Heart left ventricle (tissue), 16 donors: Measurements from ENCODE around the gene CHRNE. TPM values are rescaled to one million over a fixed set of nuclear protein-coding genes. Genes with fewer than 3 reads are reported as not detected.

Source experiments
- ATAC-seq, 4 donors: fragments of 200-7000 bp; cut with Tn5 transposase; one replicate each; pipeline ENCODE4 v1.9.1; 2020 to 2022; ENCODE audit warnings: moderate library complexity in 4 of 4, mild to moderate bottlenecking in 3 of 4, moderate number of reproducible peaks in 1 of 4
- DNase-seq, 5 donors: peaks; one replicate each; pipeline ENCODE4 v3.0.0-alpha.2; 2020
- H3K27ac ChIP-seq, 12 donors: fragments of 200-600 bp; sonication (generic) in 4 of 12; one replicate each; pipeline versions ENCODE4 v1.5.0 to v1.8.0; 2016 to 2022; ENCODE audit warnings: mild to moderate bottlenecking in 2 of 12
- H3K27me3 ChIP-seq, 9 donors: fragments of 200-600 bp; sonication (generic) in 2 of 9; one replicate each; pipeline versions ENCODE4 v1.5.1 to v1.8.0; 2016 to 2022; ENCODE audit warnings: mild to moderate bottlenecking in 3 of 9
- H3K36me3 ChIP-seq, 9 donors: fragments of 200-600 bp; sonication (generic) in 2 of 9; one replicate each; pipeline versions ENCODE4 v1.5.0 to v1.8.0; 2018 to 2022; ENCODE audit warnings: mild to moderate bottlenecking in 2 of 9
- H3K4me1 ChIP-seq, 12 donors: fragments of 200-600 bp; sonication (generic) in 4 of 12; one replicate each; pipeline versions ENCODE4 v1.5.0 to v1.8.0; 2016 to 2022; ENCODE audit warnings: mild to moderate bottlenecking in 3 of 12
- H3K4me3 ChIP-seq, 12 donors: fragments of 200-600 bp; sonication (generic) in 4 of 12; one replicate each; pipeline versions ENCODE4 v1.5.0 to v1.8.0; 2017 to 2022; ENCODE audit warnings: mild to moderate bottlenecking in 9 of 12, moderate library complexity in 4 of 12
- H3K9me3 ChIP-seq, 12 donors: fragments of 200-600 bp; sonication (generic) in 4 of 12; one replicate each; pipeline versions ENCODE4 v1.5.0 to v1.8.0; 2016 to 2022; ENCODE audit warnings: mild to moderate bottlenecking in 1 of 12
- POLR2A ChIP-seq, 2 donors: fragments of 450-650 bp; IDR thresholded peaks; one replicate each; pipeline ENCODE4 v1.6.1; 2017; ENCODE audit warnings: antibody characterized with exemption in 2 of 2, mild to moderate bottlenecking in 2 of 2, moderate library complexity in 2 of 2
- WGBS, 4 donors: extraction: QIAGEN DNeasy Blood & Tissue Kit in 2 of 4; methylation state at CpG; one replicate each; pipeline versions ENCODE4 v1.1.5 to v1.1.7; 2013 to 2018; 5-methylcytosine and 5-hydroxymethylcytosine counted together
- intact Hi-C, 10 donors: fragments of 100-400 bp; cut with DNase I; formaldehyde crosslinking; loops; one replicate each; pipeline versions ENCODE4 v1.11.1 to v1.14.2; 2022
- polyA plus RNA-seq, 2 donors: library from polyadenylated mRNA; stranded (reverse); fragments of 200-250 nt; gene quantifications; one replicate each; pipeline ENCODE4 v1.2.3, GENCODE V29; 2013
- total RNA-seq, 9 donors: library from RNA; depleted of rRNA in 2 of 9; stranded (reverse); fragments of >200 nt in 2 of 9; fragmentation: NEBNext Ultra II Directional in 3 of 9; extraction: Animal tissue kit (Norgen Biotek cat#: 25700) in 3 of 9; gene quantifications; one replicate each; pipeline versions ENCODE4 v1.1.0 to v1.2.4, GENCODE V29; 2016 to 2023
- TF ChIP-seq, protein P1 (sequence below), 12 donors: fragments of 200-600 bp; sonication (generic) in 4 of 12; IDR thresholded peaks; one replicate each; pipeline versions ENCODE4 v1.5.0 to v1.8.0; 2018 to 2022; ENCODE audit warnings: antibody characterized with exemption in 12 of 12, mild to moderate bottlenecking in 5 of 12
- donor health status: ischemic (EF 13 %, LVEDD 7.1; RV severe dilation, severe dysfunction).
- donor health status: healthy with polysubstance abuse.
- donor health status: DM: no; HTN: yes; CAD: no.
- donor health status: DM: no; HTN: no; CAD: no.
- donor health status: ischemic (EF 25% LVEDD 6.9; RV normal size, moderate dysfunction).
- donor health status: ischemic (EF 25% LVEDD 5.7; RV mildly dilated, moderate dysfunction).
- donor health status: healthy.
- donor health status: DM: yes; HTN: yes; CAD: no.
- donor health status: ischemic (EF 35%, LVEDD 5.7; RV mildly dilated, moderate dysfunction).
- donor health status: nonischemic (EF 11% LVEDD 7.7; RV severe dilation, severe dysfunction).
- donor health status: DM: yes; HTN: yes; CAD: no.
- donor health status: PGD.
- donor health status: ischemic (EF 29% LVEDD 5.4; RV normal size, mild dysfunction).
- donor health status: nonischemic (EF 23%, LVEDD 6.1; RV moderate dilation, normal function).

The CHRNE gene
- total and polyA plus RNA-seq, 11 donors: 0.23 to 1.4 (median 0.48) TPM

DNA sequence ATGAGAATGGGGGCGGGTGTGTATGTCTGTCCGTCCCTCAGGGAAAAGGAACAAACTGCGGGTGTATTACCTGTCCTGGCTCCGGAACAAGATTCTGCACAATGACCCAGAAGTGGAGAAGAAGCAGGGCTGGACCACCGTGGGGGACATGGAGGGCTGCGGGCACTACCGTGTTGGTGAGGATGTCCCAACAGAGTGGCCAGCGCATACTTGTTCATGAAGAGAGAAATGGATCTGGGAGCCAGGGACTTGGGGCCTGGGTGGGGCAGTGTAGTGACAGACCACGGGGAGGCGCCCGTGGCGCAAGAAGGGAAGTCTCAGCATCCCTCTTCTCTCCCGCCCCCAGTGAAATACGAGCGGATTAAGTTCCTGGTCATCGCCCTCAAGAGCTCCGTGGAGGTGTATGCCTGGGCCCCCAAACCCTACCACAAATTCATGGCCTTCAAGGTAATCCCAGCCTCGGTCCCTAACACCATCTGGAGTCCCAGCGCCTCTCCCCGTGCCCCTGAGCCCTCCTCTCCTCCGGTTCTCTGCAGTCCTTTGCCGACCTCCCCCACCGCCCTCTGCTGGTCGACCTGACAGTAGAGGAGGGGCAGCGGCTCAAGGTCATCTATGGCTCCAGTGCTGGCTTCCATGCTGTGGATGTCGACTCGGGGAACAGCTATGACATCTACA, 7.1 kb downstream of the CHRNE start:
- H3K4me1 ChIP-seq: peaks cover 0 to 24% (median 16%) of the 10 kb centered on the region in 12 donors
- peaks cover 0 to 20% (median 11%) of the 10 kb centered on the region in 9 donors for H3K27me3 ChIP-seq
- TF ChIP-seq, protein P1, sequence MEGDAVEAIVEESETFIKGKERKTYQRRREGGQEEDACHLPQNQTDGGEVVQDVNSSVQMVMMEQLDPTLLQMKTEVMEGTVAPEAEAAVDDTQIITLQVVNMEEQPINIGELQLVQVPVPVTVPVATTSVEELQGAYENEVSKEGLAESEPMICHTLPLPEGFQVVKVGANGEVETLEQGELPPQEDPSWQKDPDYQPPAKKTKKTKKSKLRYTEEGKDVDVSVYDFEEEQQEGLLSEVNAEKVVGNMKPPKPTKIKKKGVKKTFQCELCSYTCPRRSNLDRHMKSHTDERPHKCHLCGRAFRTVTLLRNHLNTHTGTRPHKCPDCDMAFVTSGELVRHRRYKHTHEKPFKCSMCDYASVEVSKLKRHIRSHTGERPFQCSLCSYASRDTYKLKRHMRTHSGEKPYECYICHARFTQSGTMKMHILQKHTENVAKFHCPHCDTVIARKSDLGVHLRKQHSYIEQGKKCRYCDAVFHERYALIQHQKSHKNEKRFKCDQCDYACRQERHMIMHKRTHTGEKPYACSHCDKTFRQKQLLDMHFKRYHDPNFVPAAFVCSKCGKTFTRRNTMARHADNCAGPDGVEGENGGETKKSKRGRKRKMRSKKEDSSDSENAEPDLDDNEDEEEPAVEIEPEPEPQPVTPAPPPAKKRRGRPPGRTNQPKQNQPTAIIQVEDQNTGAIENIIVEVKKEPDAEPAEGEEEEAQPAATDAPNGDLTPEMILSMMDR (IDR thresholded peaks at IDR 0.05): peak in 1 of 12 donors; percentile 8
- no peak for TF ChIP-seq POLR2A (IDR thresholded peaks at IDR 0.05)
- intact Hi-C loops: loop anchor here in 1 of 10 donors (10.0 kb wide), 1 partner anchor 331 kb away; the partner anchor contains the start of gene GGT6
- H3K9me3 ChIP-seq: no peaks in the 10 kb centered on the region
- H3K36me3 ChIP-seq: peaks cover 4 to 68% (median 65%) of the 10 kb centered on the region in 9 donors
- no peak overlapping the region for H3K4me3 ChIP-seq
- ATAC-seq: no peak
- 73 to 80% (median 76%) methylated on average over 27 of the region's 27 CpGs for WGBS, 4 donors
- peak in 1 of 5 donors; percentile 53 for DNase-seq
- no peak overlapping the region for H3K27ac ChIP-seq

DNA sequence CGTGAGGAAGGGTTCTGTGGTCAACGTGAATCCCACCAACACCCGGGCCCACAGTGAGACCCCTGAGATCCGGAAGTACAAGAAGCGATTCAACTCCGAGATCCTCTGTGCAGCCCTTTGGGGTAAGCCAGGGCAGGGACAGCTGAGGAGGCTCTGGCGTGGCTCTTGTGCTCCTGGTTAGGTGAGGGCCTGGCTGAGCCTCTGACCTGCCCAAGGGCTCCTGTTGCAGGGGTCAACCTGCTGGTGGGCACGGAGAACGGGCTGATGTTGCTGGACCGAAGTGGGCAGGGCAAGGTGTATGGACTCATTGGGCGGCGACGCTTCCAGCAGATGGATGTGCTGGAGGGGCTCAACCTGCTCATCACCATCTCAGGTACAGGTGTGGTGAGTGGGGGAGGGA, 7.8 kb downstream of the CHRNE start:
- no peak for ATAC-seq
- Histone ChIP-seq H3K4me1 (peaks cover 0 to 17% (median 13%) of the 10 kb centered on the region in 12 donors), H3K36me3 (peaks cover 4 to 75% (median 71%) of the 10 kb centered on the region in 9 donors), H3K4me3 (no peak overlapping the region), H3K9me3 (no peaks in the 10 kb centered on the region), H3K27me3 (peaks cover 0 to 15% (median 11%) of the 10 kb centered on the region in 9 donors), H3K27ac (no peak overlapping the region)
- intact Hi-C loops: loop anchor here in 1 of 10 donors (10.0 kb wide), 1 partner anchor 330 kb away; the partner anchor contains the start of gene GGT6
- TF ChIP-seq, protein P1 (IDR thresholded peaks at IDR 0.05): no peak
- TF ChIP-seq POLR2A (IDR thresholded peaks at IDR 0.05): no peak
- WGBS, 4 donors: 95 to 98% (median 96%) methylated on average over 13 of the region's 13 CpGs
- peak in 1 of 5 donors; percentile 51 for DNase-seq

DNA sequence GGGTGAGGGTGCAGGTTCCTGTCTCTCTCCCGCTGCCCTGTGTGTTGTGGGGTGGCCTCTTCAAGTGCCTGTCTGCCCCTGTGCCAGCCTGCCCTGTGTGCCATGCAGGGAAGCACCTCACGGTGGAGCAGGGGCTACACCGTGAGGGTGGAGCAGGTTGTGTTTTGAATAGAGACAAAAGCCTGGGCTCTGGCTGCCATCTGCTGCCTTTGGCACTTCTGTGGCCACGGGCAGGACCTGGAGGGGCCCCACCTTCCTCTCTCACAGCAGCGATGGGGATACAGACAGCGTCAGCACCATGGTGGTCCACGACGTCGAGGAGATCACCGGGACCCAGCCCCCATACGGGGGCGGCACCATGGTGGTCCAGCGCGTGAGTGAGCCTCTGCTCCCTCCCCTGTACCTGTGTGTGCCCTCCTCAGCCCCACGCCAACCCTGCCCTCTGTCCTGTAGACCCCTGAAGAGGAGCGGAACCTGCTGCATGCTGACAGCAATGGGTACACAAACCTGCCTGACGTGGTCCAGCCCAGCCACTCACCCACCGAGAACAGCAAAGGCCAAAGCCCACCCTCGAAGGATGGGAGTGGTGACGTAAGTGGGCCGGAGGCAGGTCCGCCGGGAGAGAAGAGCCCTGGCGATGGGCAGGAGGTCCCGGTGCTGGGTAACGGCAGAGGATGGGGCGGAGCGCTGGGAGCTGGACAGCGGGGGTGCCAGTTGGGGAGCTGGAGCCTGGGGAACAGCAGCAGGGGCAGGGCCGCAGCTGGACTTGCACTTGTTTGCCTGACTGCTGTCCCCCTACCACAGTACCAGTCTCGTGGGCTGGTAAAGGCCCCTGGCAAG, 9.0 kb downstream of the CHRNE start:
- peaks cover 4 to 84% (median 81%) of the 10 kb centered on the region in 9 donors for H3K36me3 ChIP-seq

More for the DNA sequence above, 9.0 kb downstream of the CHRNE start:
- intact Hi-C loops: loop anchor here in 2 of 10 donors (5.0 to 10.0 kb wide), 2 partner anchors 187 to 329 kb away; partner anchors contain the start of gene GGT6 (in 1 of the 2)
- no peak for ATAC-seq
- 89 to 92% (median 90%) methylated on average over 20 to 31 of the region's 31 CpGs for WGBS, 4 donors
- peaks cover 0 to 8% (median 4%) of the 10 kb centered on the region in 12 donors for H3K4me1 ChIP-seq
- no peak overlapping the region for H3K27ac ChIP-seq
- no peak overlapping the region for H3K4me3 ChIP-seq
- no peaks in the 10 kb centered on the region for H3K9me3 ChIP-seq
- peaks cover 0 to 7% (median under 1%) of the 10 kb centered on the region in 9 donors for H3K27me3 ChIP-seq
- peak in 1 of 5 donors; percentile 48 for DNase-seq
- no peak for TF ChIP-seq POLR2A (IDR thresholded peaks at IDR 0.05)
- TF ChIP-seq, protein P1 (IDR thresholded peaks at IDR 0.05): no peak
